GM23248 (cell line): ENCODE measurements around the gene PRKCE. TPM values are rescaled to one million over a fixed set of nuclear protein-coding genes. Genes with fewer than 3 reads are reported as not detected.

Experiments used
- DNase-seq: peaks from one replicate; pipeline ENCODE4 v3.0.0-alpha.2; 2015
- H2AFZ ChIP-seq: fragments of 200-600 bp; sonication (generic); 2 replicates; pipeline ENCODE4 v1.6.1; 2016; ENCODE audit warnings: antibody characterized with exemption
- H3F3A ChIP-seq: fragments of 200-600 bp; sonication (generic); 2 replicates; pipeline ENCODE4 v1.6.1; 2016; ENCODE audit warnings: mild to moderate bottlenecking, antibody characterized with exemption, mixed run types; ENCODE audit not compliant: insufficient read depth
- H3K27ac ChIP-seq: fragments of 200-600 bp; sonication (generic); 2 replicates; pipeline ENCODE4 v1.5.1; 2016; ENCODE audit warnings: mild to moderate bottlenecking
- H3K27me3 ChIP-seq: fragments of 200-600 bp; sonication (generic); replicated peaks from 2 replicates; pipeline ENCODE4 v1.6.1; 2016; ENCODE audit warnings: mild to moderate bottlenecking; ENCODE audit not compliant: insufficient read depth
- H3K36me3 ChIP-seq: fragments of 200-600 bp; sonication (generic); 2 replicates; pipeline ENCODE4 v1.6.1; 2016; ENCODE audit warnings: low read depth, mild to moderate bottlenecking
- H3K4me1 ChIP-seq: fragments of 200-600 bp; sonication (generic); 2 replicates; pipeline ENCODE4 v1.6.1; 2016; ENCODE audit warnings: mild to moderate bottlenecking; ENCODE audit not compliant: insufficient read depth
- H3K4me2 ChIP-seq: fragments of 200-600 bp; sonication (generic); one replicate; pipeline ENCODE4 v1.6.1; 2016; ENCODE audit warnings: mild to moderate bottlenecking; ENCODE audit not compliant: unreplicated experiment
- H3K4me3 ChIP-seq: fragments of 200-600 bp; sonication (generic); 2 replicates; pipeline ENCODE4 v1.5.1; 2016; ENCODE audit warnings: mild to moderate bottlenecking
- H3K79me2 ChIP-seq: fragments of 200-600 bp; sonication (generic); 2 replicates; pipeline ENCODE4 v1.6.1; 2016; ENCODE audit warnings: mild to moderate bottlenecking; ENCODE audit not compliant: insufficient read depth
- H3K9ac ChIP-seq: fragments of 200-600 bp; sonication (generic); 2 replicates; pipeline ENCODE4 v1.6.1; 2016; ENCODE audit warnings: mild to moderate bottlenecking
- H3K9me2 ChIP-seq: fragments of 200-600 bp; sonication (generic); 2 replicates; pipeline ENCODE4 v1.6.1; 2016; ENCODE audit warnings: mixed run types, mild to moderate bottlenecking, moderate library complexity; ENCODE audit not compliant: insufficient read depth
- H3K9me3 ChIP-seq: fragments of 200-600 bp; sonication (generic); one replicate; pipeline ENCODE4 v1.6.1; 2017; ENCODE audit warnings: low read depth
- H4K20me1 ChIP-seq: fragments of 200-600 bp; sonication (generic); 2 replicates; pipeline ENCODE4 v1.6.0; 2016; ENCODE audit not compliant: insufficient read depth
- EZH2 ChIP-seq: fragments of 200-600 bp; sonication (generic); IDR thresholded peaks from 2 replicates; pipeline ENCODE4 v1.6.1; 2018; ENCODE audit warnings: antibody characterized with exemption, mild to moderate bottlenecking; ENCODE audit not compliant: insufficient read depth, poor library complexity, severe bottlenecking
- EZH2phosphoT487 ChIP-seq: fragments of 200-600 bp; sonication (generic); IDR thresholded peaks from 2 replicates; pipeline ENCODE4 v1.6.1; 2018; ENCODE audit warnings: antibody characterized with exemption, moderate library complexity, mild to moderate bottlenecking, low read depth; ENCODE audit not compliant: insufficient read depth
- WGBS, 2 experiments: methylation state at CpG; one replicate each; pipeline ENCODE4 v1.1.6; 2015 to 2017; ENCODE audit warnings: low lambda C conversion rate in 2 of 2, low coverage in 1 of 2; ENCODE audit errors: missing lambda C conversion rate in 2 of 2; 5-methylcytosine and 5-hydroxymethylcytosine counted together
- in situ Hi-C: fragments of 300-500 bp; cut with MboI; formaldehyde crosslinking; loops from 2 replicates; pipeline ENCODE4 v1.15.0; 2020
- polyA plus RNA-seq: library from polyadenylated mRNA; unstranded; fragments of >200 nt; fragmentation: Nextera tagmentation; extraction: Ambion mirVana; gene quantifications from 2 replicates; pipeline ENCODE4 v1.2.1, GENCODE V29; 2016
- total RNA-seq: library from RNA; depleted of rRNA; stranded (reverse); fragments of >200 nt; shearing (Covaris generic); gene quantifications from 2 replicates; pipeline ENCODE4 v1.2.3, GENCODE V29; 2014

The PRKCE gene
- total and polyA plus RNA-seq, 2 experiments from 2014 or later, result 5.9 to 7.0 TPM

DNA sequence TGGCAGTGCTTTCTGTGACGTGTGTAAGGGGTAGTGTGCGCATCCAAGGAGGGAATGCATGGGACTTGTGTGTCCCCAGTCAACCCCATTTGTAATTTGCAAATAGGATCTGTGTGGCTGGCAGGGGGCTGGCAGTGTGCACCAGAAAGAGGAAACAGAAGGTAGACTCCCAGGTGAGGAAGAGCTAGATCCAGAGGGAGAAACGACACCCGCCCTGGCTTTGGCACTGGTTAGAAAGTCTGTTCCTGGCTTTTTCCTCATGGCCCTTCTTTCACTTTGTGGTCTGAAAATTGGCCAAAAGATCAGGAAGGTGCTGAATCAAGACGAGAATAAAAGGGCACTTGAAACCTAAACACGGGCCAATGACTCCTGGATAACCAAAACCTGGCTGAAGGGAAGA lies 33.3 kb downstream of the PRKCE start:
- Histone ChIP-seq H3K36me3 (no peaks in the 10 kb centered on the region), H3K9me2 (no peaks in the 10 kb centered on the region), H2AFZ (no peak overlapping the region), H4K20me1 (no peaks in the 10 kb centered on the region), H3K9ac (no peak overlapping the region), H3K4me2 (no peak overlapping the region), H3K4me3 (no peak overlapping the region), H3K27ac (no peak overlapping the region), H3K4me1 (peaks cover 22% of the 10 kb centered on the region), H3F3A (peaks cover 6% of the 10 kb centered on the region; the same call in 1 of the 2 replicates), H3K27me3 (no peaks in the 10 kb centered on the region), H3K79me2 (peaks cover 84% of the 10 kb centered on the region), H3K9me3 (no peaks in the 10 kb centered on the region)
- in situ Hi-C loops, result no loop called here
- no peak for TF ChIP-seq EZH2
- TF ChIP-seq EZH2phosphoT487, result no peak
- no peak for DNase-seq
- 94 to 98% methylated on average over 6 of the region's 6 CpGs for WGBS, 2 experiments

DNA sequence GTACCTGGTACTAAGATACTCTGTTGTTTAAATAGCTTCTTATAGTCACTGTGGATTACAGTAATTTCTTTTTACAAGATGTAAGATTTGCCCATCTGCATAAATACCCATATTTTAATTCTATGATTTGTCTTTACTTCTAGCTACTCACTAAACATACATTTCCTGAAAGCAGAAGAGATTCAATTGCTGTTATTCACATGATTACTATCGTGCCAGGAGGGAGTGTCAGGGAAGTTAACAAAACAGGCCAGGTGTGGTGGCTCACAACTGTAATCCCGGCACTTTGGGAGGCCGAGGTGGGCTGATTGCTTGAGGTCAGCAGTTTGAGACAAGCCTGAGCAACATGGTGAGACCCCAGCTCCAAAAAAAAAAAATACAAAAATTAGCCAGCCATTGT lies 33.8 kb downstream of the PRKCE start:
- Histone ChIP-seq H3K36me3 (no peaks in the 10 kb centered on the region), H4K20me1 (no peaks in the 10 kb centered on the region), H3K4me3 (no peak overlapping the region), H3K79me2 (peaks cover 84% of the 10 kb centered on the region), H3K9ac (no peak overlapping the region), H3K9me3 (no peaks in the 10 kb centered on the region), H3F3A (peaks cover 6% of the 10 kb centered on the region; the same call in 1 of the 2 replicates), H3K4me1 (peaks cover 22% of the 10 kb centered on the region), H2AFZ (no peak overlapping the region), H3K4me2 (no peak overlapping the region), H3K9me2 (no peaks in the 10 kb centered on the region), H3K27me3 (no peaks in the 10 kb centered on the region), H3K27ac (no peak overlapping the region)
- DNase-seq, result no peak
- 93 to 97% methylated on average over 3 of the region's 3 CpGs for WGBS, 2 experiments
- in situ Hi-C loops, result no loop called here
- TF ChIP-seq EZH2, result no peak
- TF ChIP-seq EZH2phosphoT487, result no peak

DNA sequence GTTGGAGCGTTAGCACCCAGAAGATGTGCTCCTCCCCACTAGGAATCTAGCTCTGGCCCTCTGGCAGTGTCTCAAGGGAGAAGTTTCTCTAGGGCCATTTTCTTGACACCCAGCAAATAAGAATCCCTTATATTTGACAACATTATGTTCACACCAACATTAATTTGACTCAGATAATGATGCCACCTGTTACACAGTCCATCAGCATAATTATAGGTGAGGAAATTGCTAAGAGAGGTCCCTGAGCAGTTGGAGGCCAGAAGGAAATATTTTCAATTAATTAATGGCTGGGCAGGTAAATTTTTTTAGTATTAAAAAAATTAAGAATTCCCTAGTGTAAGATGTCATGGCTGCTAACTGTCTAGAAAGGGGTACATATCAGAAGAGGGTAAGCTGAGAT lies 36.5 kb downstream of the PRKCE start:
- no peak overlapping the region for H3K4me2 ChIP-seq
- peaks cover 97% of the 10 kb centered on the region for H3K79me2 ChIP-seq
- H3K9me3 ChIP-seq, result no peaks in the 10 kb centered on the region
- TF ChIP-seq EZH2, result no peak
- TF ChIP-seq EZH2phosphoT487, result no peak
- no peak overlapping the region for H3K4me3 ChIP-seq
- no peaks in the 10 kb centered on the region for H4K20me1 ChIP-seq
- DNase-seq, result no peak
- H2AFZ ChIP-seq, result no peak overlapping the region
- no peaks in the 10 kb centered on the region for H3F3A ChIP-seq
- in situ Hi-C loops, result no loop called here
- H3K9ac ChIP-seq, result no peak overlapping the region
- H3K4me1 ChIP-seq, result peaks cover 10% of the 10 kb centered on the region; the same call in 1 of the 2 replicates
- no peaks in the 10 kb centered on the region for H3K36me3 ChIP-seq
- WGBS, 2 experiments, result 93 to 100% methylated on average over 1 of the region's 1 CpG
- no peak overlapping the region for H3K27ac ChIP-seq
- H3K27me3 ChIP-seq, result no peaks in the 10 kb centered on the region
- H3K9me2 ChIP-seq, result no peaks in the 10 kb centered on the region

DNA sequence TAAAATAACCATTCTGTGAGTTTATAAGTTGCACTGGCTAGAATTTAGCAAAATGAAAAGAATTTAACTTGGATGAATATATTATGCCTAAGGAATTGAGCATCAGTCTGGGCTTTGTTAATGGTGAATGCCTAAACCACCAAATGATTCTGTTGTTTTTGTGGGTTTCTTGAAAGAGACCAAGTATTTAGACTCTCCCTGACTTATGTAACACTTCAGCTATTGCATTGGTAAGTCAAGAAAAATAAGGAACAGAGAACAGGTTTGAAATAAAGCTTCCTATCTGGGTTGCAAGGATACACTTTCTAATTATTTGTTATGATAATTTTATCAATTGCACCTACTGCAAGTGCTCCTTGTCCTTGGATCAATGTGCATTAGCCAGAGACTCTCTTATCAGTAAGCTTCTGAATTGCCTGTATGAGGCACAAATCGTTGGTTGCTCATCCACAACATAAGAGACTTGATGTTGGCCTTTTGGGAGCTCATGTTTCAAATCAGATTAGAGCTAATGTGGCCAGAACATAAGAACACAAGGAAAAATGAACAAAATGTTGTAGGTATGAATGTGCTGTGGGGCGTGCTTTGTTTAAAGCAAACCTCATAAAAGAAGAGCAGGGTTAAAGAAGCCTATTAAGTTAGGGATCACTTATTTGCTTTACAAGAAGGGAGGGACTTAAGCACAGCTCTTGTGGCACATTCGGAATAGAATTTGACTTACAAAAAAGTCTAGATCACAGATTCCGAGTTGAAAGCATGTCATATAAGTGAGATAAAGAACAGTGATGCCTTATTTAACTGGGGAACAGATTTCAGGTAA lies 37.2 kb downstream of the PRKCE start:
- DNase-seq, result peak; percentile 26
- Histone ChIP-seq H3K9me2 (no peaks in the 10 kb centered on the region), H3K4me3 (no peak overlapping the region), H3F3A (no peaks in the 10 kb centered on the region), H3K36me3 (no peaks in the 10 kb centered on the region), H3K27ac (no peak overlapping the region), H3K4me1 (peaks cover 10% of the 10 kb centered on the region; the same call in 1 of the 2 replicates), H2AFZ (no peak overlapping the region), H3K9ac (no peak overlapping the region), H3K4me2 (no peak overlapping the region), H3K27me3 (no peaks in the 10 kb centered on the region), H4K20me1 (no peaks in the 10 kb centered on the region), H3K79me2 (peaks cover 97% of the 10 kb centered on the region), H3K9me3 (no peaks in the 10 kb centered on the region)
- TF ChIP-seq EZH2 (no peak), EZH2phosphoT487 (no peak)
- in situ Hi-C loops, result no loop called here
- 67 to 69% methylated on average over 4 of the region's 4 CpGs for WGBS, 2 experiments
